ACHN (cell line): Measurements from ENCODE around the gene RUVBL2.
"Not testable (repeated sequence)": the region's sequence is repeated elsewhere in the genome, so short reads cannot be mapped to it uniquely, and the experiment has no call there.

Source experiments
- DNase-seq: peaks from one replicate; pipeline ENCODE4 v3.0.0-alpha.2; 2015
- in situ Hi-C: cut with HindIII; loops from 2 replicates; pipeline ENCODE4 v1.10.0; 2017; ENCODE audit warnings: low sequenced_read_pairs, low pct_ligation_motif_present, low pct_unique_long_range_greater_than_20kb

The RUVBL2 gene

GRCh38 chr19:49030323-49030722 is 36.6 kb downstream of the RUVBL2 start:
- DNase-seq, in situ Hi-C loops: not testable (repeated sequence)

GRCh38 chr19:49031642-49032301 is 38.1 kb downstream of the RUVBL2 start, which contains the start of gene CGB2:
Gene CGB2, plus strand, starts transcription at chr19:49031890. Its CDS starts 206 bp downstream, at chr19:49032096.
- DNase-seq, in situ Hi-C loops: not testable (repeated sequence)

- peak; percentile 19 for DNase-seq
- in situ Hi-C loops: not testable (repeated sequence)
Measured at GRCh38 chr19:49036815-49037214, 43.1 kb downstream of the RUVBL2 start, which contains the start of gene CGB1. Gene CGB1, minus strand, starts transcription at chr19:49036895. Its CDS starts 184 bp downstream, at chr19:49036711.

GRCh38 chr19:49038111-49038510 is 44.4 kb downstream of the RUVBL2 start:
- in situ Hi-C loops, DNase-seq: not testable (repeated sequence)

- in situ Hi-C loops: not testable (repeated sequence)
- peak; percentile 77 for DNase-seq
Measured at GRCh38 chr19:49038557-49039276, 45.0 kb downstream of the RUVBL2 start.

- in situ Hi-C loops, DNase-seq: not testable (repeated sequence)
Measured at GRCh38 chr19:49039736-49040135, 46.0 kb downstream of the RUVBL2 start.

- DNase-seq: peak; percentile 37
- in situ Hi-C loops: no loop called here
Measured at GRCh38 chr19:49042177-49042576, 48.5 kb downstream of the RUVBL2 start.

- in situ Hi-C loops: not testable (repeated sequence)
Measured at GRCh38 chr19:49042666-49043065, 49.0 kb downstream of the RUVBL2 start.

GRCh38 chr19:49043548-49043947 is 49.9 kb downstream of the RUVBL2 start, which contains the start of gene CGB5:
Gene CGB5, plus strand, starts transcription at chr19:49043848. Its CDS starts 362 bp downstream, at chr19:49044210.
- DNase-seq, in situ Hi-C loops: not testable (repeated sequence)

More at GRCh38 chr19:49042666-49043065, 49.0 kb downstream of the RUVBL2 start:
- not testable (repeated sequence) for DNase-seq

- DNase-seq, in situ Hi-C loops: not testable (repeated sequence)
Measured at GRCh38 chr19:49049011-49049410, 55.3 kb downstream of the RUVBL2 start, which contains the start of gene CGB8. Gene CGB8, minus strand, starts transcription at chr19:49049111. Its CDS starts 372 bp downstream, at chr19:49048739.

GRCh38 chr19:49049834-49050233 is 56.1 kb downstream of the RUVBL2 start:
- in situ Hi-C loops, DNase-seq: not testable (repeated sequence)

GRCh38 chr19:49050376-49051033 is 56.8 kb downstream of the RUVBL2 start:
- peak; percentile 52 for DNase-seq

GRCh38 chr19:49056101-49056901 is 62.6 kb downstream of the RUVBL2 start:
- DNase-seq: peak; percentile 57
- in situ Hi-C loops: no loop called here

More at GRCh38 chr19:49050376-49051033, 56.8 kb downstream of the RUVBL2 start:
- in situ Hi-C loops: not testable (repeated sequence)

- in situ Hi-C loops, DNase-seq: not testable (repeated sequence)
Measured at GRCh38 chr19:49056902-49057596, 63.4 kb downstream of the RUVBL2 start.

GRCh38 chr19:49057636-49058234 is 64.0 kb downstream of the RUVBL2 start, which contains the start of gene CGB7:
Gene CGB7, minus strand, starts transcription at chr19:49057749. Its CDS starts 2,374 bp downstream, at chr19:49055375.
- in situ Hi-C loops: no loop called here
- DNase-seq: peak; percentile 80

- no peak for DNase-seq
- in situ Hi-C loops: no loop called here
Measured at GRCh38 chr19:49058562-49058961, 64.9 kb downstream of the RUVBL2 start.

GRCh38 chr19:49059053-49059452 is 65.4 kb downstream of the RUVBL2 start:
- DNase-seq: no peak
- in situ Hi-C loops: no loop called here
